SK-N-SH treated with all-trans-retinoic acid at 6 μM for 48 hours (cell line): ENCODE data around the gene TBXAS1.

Experiments
- ATAC-seq: fragments of 200-7000 bp; cut with Tn5 transposase; 3 replicates; pipeline ENCODE4 v1.9.1; 2020; ENCODE audit warnings: mild to moderate bottlenecking, moderate library complexity
- BACH2 ChIP-seq: fragments of 250-450 bp; sonication (Bioruptor Pico); IDR thresholded peaks from 2 replicates; pipeline ENCODE4 v1.9.0; 2021; ENCODE audit warnings: mild to moderate bottlenecking, borderline replicate concordance
- CSDC2 ChIP-seq: fragments of 250-450 bp; sonication (Bioruptor Pico); IDR thresholded peaks from 2 replicates; pipeline ENCODE4 v1.5.0; 2020; ENCODE audit warnings: mild to moderate bottlenecking, moderate library complexity
- ESRRG ChIP-seq: fragments of 250-450 bp; sonication (Bioruptor Pico); IDR thresholded peaks from 2 replicates; pipeline ENCODE4 v1.6.1; 2021; ENCODE audit warnings: mild to moderate bottlenecking
- GLIS3 ChIP-seq: fragments of 250-450 bp; sonication (Bioruptor Pico); IDR thresholded peaks from 2 replicates; pipeline ENCODE4 v1.5.0; 2020; ENCODE audit warnings: mild to moderate bottlenecking, moderate library complexity
- ISL1 ChIP-seq: fragments of 250-450 bp; sonication (Bioruptor Pico); IDR thresholded peaks from 2 replicates; pipeline ENCODE4 v2.1.2; 2022; ENCODE audit warnings: mild to moderate bottlenecking, moderate library complexity
- OSR1 ChIP-seq: fragments of 250-450 bp; sonication (Bioruptor Pico); IDR thresholded peaks from 2 replicates; pipeline ENCODE4 v1.8.0; 2022; ENCODE audit warnings: moderate library complexity, mild to moderate bottlenecking, inconsistent platforms
- TOX ChIP-seq: fragments of 250-450 bp; sonication (Bioruptor Pico); IDR thresholded peaks from 2 replicates; pipeline ENCODE4 v1.8.0; 2021; ENCODE audit warnings: mild to moderate bottlenecking, moderate library complexity, borderline replicate concordance
- ZC3H10 ChIP-seq: fragments of 250-450 bp; sonication (Bioruptor Pico); IDR thresholded peaks from 2 replicates; pipeline ENCODE4 v1.5.1; 2021; ENCODE audit warnings: mild to moderate bottlenecking, moderate library complexity
- ZNF565 ChIP-seq: fragments of 450-650 bp; formaldehyde crosslinking; conservative IDR thresholded peaks from 2 replicates; pipeline ENCODE4 v1.5.0; 2020; ENCODE audit warnings: low read depth, mild to moderate bottlenecking, moderate library complexity
- ZNF8 ChIP-seq: fragments of 450-650 bp; formaldehyde crosslinking; IDR thresholded peaks from 2 replicates; pipeline ENCODE4 v1.5.0; 2020; ENCODE audit warnings: mild to moderate bottlenecking, moderate library complexity
- TF ChIP-seq, protein P1 (sequence below): fragments of 250-450 bp; sonication (Bioruptor Pico); IDR thresholded peaks from 2 replicates; pipeline ENCODE4 v1.8.0; 2020; ENCODE audit warnings: mild to moderate bottlenecking, moderate library complexity, borderline replicate concordance
- TF ChIP-seq, protein P2 (sequence below): fragments of 250-450 bp; sonication (Bioruptor Pico); IDR thresholded peaks from 2 replicates; pipeline ENCODE4 v1.5.0; 2020; ENCODE audit warnings: mild to moderate bottlenecking, moderate library complexity
- TF ChIP-seq, protein P3 (sequence below): fragments of 250-450 bp; sonication (Bioruptor Pico); IDR thresholded peaks from 2 replicates; pipeline ENCODE4 v1.5.1; 2021; ENCODE audit warnings: mild to moderate bottlenecking, moderate library complexity

The TBXAS1 gene

DNA sequence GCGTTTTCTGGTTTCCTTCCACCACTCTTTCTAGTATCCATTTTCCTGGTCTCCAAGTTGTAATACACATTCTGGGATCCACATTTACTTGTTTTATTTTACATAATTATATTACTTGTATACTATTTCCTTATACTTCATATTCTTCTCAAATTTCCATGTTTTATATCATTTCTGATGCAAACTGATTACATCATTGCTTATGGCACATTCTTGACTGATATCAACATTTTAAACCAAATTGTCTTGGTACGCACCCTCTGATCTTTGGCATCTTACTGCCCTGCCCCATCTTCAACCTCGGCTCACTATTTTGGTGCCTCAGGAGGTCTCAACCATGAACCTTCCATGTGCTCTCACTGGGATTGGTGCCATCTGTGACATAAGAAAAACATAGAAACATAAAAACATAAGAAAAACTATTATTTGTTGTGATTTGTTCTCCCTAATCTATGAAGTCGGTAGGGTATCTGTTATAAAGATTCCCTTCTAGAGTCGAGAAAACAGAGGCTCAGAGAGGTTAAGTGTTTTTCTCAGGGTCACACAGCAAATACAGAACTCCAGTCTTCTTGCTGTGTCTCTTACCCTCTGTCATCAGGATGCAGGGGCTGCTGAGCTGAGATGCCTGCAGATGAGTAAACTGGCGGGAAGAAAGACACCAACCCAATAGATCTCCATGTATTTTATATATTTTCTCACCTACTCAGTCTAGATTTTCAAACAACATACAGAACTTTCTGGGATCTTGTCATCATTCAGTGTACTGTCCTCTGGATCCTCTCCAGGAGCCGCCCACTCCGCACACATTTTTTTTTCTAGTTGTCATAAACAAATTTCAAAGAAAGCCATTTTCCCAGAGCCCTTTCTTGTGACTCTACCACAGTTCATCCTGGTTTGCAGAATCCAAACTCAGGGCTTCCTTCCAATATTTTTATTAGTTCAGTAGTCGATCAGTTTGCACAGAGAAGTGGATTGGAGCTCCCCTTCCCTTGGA lies 154.2 kb downstream of the TBXAS1 start (continued):
- TF ChIP-seq, protein P1, sequence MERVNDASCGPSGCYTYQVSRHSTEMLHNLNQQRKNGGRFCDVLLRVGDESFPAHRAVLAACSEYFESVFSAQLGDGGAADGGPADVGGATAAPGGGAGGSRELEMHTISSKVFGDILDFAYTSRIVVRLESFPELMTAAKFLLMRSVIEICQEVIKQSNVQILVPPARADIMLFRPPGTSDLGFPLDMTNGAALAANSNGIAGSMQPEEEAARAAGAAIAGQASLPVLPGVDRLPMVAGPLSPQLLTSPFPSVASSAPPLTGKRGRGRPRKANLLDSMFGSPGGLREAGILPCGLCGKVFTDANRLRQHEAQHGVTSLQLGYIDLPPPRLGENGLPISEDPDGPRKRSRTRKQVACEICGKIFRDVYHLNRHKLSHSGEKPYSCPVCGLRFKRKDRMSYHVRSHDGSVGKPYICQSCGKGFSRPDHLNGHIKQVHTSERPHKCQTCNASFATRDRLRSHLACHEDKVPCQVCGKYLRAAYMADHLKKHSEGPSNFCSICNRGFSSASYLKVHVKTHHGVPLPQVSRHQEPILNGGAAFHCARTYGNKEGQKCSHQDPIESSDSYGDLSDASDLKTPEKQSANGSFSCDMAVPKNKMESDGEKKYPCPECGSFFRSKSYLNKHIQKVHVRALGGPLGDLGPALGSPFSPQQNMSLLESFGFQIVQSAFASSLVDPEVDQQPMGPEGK, result no peak
- no peak for TF ChIP-seq CSDC2 (CRISPR knock-in tag)
- TF ChIP-seq ISL1 (CRISPR knock-in tag), result no peak

DNA sequence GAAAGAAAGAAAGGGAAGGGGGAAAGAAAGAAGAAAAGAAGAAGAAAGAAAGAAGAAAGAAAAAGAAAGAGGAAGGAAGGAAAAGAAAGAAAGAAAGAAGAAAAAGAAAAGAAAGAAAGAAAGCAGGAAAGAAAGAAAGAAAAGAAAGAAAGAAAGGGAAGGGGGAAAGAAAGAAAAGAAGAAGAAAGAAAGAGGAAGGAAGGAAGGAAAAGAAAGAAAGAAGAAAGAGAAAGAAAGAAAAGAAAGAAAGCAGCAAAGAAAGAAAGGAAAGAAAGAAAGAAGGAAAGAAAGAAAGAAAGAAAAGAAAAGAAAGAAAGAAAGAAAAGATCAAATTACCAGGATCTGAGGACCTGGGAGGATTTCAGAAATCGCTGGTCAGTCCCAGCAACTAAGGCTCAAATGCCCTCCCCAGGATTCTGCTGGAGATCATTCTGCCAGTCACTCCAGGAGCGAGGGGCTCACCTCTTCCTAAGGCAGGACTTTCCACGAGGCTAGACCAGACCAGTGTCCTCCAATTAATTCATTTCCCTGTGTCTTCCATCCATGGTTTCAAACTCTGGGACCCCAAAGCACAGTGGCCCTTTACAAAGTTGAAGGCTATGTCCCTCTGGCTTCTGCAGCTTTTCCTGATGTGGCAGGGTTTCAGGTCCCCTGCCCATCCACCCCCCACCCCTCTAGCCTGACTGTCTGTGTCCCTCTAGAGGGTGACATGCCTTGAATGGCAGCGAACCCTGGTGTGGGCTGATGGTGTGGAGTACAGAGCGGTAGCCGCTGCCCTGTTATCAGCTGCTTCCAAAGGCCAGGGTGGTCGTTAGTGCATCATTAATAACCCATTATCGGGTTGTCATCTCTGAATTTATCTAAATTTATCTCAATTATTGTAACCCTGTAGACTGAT lies 155.8 kb downstream of the TBXAS1 start:
- TF ChIP-seq ZNF565 (CRISPR knock-in tag), result no peak
- TF ChIP-seq OSR1 (CRISPR knock-in tag), result no peak
- no peak for TF ChIP-seq ESRRG (CRISPR knock-in tag)
- TF ChIP-seq, protein P1, result no peak
- no peak for TF ChIP-seq BACH2 (CRISPR knock-in tag)
- no peak for TF ChIP-seq ZC3H10 (CRISPR knock-in tag)
- TF ChIP-seq ZNF8, result no peak
- TF ChIP-seq TOX (CRISPR knock-in tag), result no peak
- TF ChIP-seq GLIS3, result no peak
- TF ChIP-seq, protein P2, sequence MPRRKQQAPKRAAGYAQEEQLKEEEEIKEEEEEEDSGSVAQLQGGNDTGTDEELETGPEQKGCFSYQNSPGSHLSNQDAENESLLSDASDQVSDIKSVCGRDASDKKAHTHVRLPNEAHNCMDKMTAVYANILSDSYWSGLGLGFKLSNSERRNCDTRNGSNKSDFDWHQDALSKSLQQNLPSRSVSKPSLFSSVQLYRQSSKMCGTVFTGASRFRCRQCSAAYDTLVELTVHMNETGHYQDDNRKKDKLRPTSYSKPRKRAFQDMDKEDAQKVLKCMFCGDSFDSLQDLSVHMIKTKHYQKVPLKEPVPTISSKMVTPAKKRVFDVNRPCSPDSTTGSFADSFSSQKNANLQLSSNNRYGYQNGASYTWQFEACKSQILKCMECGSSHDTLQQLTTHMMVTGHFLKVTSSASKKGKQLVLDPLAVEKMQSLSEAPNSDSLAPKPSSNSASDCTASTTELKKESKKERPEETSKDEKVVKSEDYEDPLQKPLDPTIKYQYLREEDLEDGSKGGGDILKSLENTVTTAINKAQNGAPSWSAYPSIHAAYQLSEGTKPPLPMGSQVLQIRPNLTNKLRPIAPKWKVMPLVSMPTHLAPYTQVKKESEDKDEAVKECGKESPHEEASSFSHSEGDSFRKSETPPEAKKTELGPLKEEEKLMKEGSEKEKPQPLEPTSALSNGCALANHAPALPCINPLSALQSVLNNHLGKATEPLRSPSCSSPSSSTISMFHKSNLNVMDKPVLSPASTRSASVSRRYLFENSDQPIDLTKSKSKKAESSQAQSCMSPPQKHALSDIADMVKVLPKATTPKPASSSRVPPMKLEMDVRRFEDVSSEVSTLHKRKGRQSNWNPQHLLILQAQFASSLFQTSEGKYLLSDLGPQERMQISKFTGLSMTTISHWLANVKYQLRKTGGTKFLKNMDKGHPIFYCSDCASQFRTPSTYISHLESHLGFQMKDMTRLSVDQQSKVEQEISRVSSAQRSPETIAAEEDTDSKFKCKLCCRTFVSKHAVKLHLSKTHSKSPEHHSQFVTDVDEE (CRISPR knock-in tag), result no peak
- no peak for TF ChIP-seq ISL1 (CRISPR knock-in tag)
- TF ChIP-seq, protein P3, sequence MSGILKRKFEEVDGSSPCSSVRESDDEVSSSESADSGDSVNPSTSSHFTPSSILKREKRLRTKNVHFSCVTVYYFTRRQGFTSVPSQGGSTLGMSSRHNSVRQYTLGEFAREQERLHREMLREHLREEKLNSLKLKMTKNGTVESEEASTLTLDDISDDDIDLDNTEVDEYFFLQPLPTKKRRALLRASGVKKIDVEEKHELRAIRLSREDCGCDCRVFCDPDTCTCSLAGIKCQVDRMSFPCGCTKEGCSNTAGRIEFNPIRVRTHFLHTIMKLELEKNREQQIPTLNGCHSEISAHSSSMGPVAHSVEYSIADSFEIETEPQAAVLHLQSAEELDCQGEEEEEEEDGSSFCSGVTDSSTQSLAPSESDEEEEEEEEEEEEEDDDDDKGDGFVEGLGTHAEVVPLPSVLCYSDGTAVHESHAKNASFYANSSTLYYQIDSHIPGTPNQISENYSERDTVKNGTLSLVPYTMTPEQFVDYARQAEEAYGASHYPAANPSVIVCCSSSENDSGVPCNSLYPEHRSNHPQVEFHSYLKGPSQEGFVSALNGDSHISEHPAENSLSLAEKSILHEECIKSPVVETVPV (CRISPR knock-in tag), result no peak
- no peak; the same call in 1 of the 3 replicates for ATAC-seq

DNA sequence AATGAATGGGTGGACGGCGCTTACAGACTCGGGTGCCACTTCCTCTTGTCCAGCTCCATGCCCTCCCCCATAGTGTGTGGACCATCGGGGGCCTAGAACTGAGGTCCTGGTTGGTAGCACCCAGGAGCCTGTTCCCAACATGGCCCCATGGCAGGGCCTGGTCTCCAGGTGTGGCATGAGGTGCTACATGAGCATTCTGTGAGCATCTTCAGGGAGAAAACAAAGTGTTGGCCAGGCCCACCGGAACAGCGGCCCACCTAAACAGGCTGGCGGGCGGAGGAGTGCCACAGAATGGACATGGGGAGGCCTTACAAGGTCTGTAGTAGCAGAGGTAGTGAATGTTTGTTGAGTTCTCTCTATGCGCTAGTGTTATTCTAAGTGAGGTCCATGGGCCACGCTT lies 156.7 kb downstream of the TBXAS1 start:
- ATAC-seq, result no peak
- TF ChIP-seq, protein P1, result no peak
- TF ChIP-seq ZNF8, result no peak
- no peak for TF ChIP-seq ZNF565 (CRISPR knock-in tag)
- no peak for TF ChIP-seq CSDC2 (CRISPR knock-in tag)
- TF ChIP-seq, all 23 proteins: peak for 0
